HG03565 (cell line): Measurements from ENCODE around the gene LIM2.
"Not testable (repeated sequence)": the region's sequence is repeated elsewhere in the genome, so short reads cannot be mapped to it uniquely, and the experiment has no call there.

Experiments used
- ATAC-seq: cut with Tn5 transposase; IDR thresholded peaks from one replicate; pipeline ENCODE4 v1.9.1; 2021; ENCODE audit warnings: mild to moderate bottlenecking, moderate library complexity; ENCODE audit not compliant: unreplicated experiment

Gene LIM2, protein sequence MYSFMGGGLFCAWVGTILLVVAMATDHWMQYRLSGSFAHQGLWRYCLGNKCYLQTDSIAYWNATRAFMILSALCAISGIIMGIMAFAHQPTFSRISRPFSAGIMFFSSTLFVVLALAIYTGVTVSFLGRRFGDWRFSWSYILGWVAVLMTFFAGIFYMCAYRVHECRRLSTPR

DNA sequence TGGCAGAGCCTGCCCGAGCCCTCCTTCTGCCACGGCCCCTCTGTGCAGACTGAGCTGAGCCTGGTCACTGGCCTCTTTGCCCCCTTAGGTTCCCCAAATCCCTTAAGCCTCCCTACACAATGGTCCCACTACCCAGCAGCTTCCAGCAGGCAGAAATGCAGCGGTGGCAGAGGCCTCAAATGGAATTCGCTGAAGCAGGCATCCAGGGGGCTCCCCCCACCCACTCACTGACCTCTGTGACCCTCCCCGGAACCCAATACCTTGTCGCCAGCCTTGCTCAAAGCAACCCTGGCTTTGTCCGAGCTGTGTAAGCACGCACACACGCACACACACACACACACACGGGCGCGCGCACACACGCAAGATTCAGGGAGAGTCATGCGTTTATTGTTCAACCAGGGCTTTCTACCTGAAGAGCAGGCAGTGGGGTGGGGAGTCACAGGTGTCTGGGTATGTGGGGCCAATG, at the start of gene LIM2:
Gene LIM2, minus strand, starts transcription at position 51 of the 466 bp plus-strand sequence. CDS start 531 bp downstream, outside the sequence.
- no peak for ATAC-seq

DNA sequence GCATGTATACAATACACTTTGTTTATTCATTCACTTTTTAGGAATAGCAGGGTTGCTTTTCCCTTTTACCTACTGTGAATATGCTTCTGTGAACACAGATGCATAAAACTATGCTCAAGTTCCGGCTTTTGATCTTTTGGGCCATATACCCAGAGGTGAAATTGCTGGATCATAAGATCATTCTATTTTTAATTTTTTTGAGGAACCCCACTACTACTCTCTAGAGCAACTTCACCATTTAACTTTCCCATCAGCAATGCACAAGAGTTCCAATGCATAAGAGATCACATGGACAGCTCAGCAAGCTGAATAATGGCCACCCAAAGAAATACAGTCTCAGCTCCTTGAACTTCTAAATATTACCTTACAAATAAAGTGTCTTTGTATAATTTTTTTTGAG, 46.7 kb upstream of the LIM2 start:
- no peak for ATAC-seq

DNA sequence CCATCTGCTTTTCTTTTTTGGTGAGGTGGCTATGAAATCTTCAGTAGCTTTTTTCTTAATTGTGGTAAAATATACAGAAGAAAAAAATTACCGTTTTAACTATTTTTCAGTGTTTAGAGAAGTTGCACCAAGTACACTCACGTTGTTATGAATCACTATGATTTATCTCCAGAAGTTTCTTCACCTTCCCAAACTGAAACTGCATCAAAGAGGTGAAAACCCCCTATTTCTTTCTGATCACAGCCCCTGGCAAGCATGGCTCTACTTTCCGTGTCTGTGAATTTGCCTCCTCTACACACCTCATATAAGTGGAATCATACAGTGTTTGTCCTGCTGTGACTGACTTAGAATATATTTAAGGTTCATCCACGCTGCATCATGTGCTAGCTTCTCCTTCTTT, 45.3 kb upstream of the LIM2 start:
- ATAC-seq = no peak

DNA sequence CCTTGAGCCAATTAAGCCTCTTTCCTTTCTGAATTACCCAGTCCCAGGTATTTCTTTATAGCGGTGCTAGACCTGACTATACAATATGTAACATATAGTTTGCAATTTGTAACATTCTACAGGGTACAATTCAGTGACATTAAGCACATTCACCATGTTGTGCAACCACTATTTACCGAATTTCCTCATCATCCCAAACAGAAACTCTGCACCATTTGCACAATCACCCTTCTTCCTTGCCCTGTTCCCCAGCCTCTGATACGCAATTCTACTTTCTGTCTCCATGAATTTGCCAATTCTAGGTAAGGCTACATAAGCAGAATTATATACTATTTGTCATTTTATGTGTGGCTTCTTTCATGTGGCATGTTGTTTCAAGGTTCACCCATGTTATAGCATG, 43.4 kb upstream of the LIM2 start:
- ATAC-seq = no peak

DNA sequence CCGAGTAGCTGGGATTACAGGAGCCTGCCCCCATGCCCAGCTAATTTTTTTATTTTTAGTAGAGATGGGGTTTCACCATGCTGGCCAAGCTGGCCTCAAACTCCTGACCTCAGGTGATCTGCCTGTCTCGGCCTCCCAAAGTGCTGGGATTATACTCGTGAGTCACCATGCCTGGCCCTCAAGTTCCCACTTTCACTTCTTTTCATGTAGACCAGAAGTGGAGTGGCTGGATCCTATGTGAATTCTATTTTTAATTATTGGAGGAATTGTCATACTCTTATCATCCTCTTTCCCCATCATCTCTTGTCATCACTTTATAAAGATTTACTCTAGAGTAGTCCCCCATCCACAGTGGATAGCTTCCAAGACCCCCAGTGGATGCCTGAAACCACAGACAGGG, 42.4 kb upstream of the LIM2 start:
- ATAC-seq = no peak

DNA sequence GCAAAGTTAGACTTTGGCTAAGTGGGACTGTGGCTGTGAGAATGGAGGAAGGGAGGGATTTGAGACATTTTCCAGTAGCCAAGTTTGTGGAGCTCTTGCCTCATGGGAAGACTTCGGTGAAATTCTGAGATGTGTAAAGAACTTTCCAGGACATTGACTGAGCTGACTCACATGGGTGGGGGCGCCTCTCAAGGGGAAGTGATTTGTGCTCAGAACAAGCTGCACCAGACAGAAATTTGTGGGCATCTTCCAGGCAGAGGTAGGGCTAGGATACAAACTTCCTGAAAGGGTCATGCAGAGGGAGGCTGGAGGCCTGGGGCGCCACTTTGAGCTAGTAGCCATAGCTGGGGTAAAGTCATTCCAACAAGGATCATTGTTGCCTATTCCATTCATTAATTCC, 39.4 kb upstream of the LIM2 start:
- ATAC-seq = no peak

DNA sequence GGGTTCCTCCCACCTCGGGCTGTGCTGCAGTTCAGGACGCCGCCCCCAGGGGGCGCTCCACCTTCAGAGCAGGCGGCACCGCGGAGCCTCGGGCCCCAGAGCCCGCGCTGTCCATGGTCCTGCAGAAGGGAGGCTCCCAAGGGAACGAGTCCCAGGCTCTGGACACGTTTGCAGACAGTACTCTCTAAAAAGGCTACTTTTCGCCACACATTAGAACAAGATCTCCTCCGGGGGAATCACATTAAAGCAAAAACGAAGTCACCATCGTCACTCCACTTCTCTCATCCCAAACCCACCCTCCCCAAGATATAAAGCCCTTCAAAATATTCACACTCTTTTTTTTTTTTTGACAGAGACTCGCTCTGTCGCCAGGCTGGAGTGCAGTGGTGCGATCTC, 34.3 kb upstream of the LIM2 start:
- ATAC-seq = no peak

DNA sequence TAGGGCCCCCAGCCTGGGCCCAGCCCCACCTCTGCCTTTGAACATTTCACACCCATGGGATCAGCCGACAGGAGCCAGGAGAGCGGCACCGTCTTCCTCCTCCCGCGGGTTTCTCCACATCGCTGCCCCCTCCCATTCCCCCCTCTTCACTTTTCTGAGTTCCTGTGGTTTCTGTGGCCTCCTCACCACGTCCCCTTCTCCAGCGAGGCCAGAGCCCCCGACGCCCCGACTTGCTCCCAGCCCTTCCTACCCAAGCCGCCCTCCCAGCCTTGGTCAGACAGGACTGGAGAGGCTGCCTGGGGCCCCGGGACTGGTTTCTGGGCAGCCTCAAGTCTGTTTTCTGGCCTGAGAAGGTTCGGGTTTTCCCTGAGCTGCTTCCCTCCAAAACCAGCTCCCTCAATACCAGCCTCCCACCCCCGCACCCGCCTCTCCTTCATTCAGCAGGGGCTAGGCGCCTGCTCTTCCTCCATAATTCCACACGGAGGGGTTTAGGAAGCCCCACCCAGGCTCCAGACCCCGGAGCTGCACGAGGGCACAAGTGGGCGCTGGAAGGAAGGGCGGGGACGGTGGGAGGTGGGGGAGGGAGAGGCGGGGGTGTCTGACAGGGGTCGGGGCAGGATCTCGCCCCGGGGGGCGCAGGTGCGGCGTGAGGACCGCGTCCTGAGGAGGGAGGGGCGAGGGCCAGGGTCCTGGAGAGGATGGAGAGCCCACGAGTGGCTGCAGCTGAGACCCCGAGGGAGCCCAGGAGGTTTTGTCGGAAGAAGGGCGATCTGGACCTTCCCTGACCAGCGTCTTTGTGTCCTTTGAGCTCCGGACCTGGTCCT, 33.7 kb upstream of the LIM2 start:
- no peak for ATAC-seq

DNA sequence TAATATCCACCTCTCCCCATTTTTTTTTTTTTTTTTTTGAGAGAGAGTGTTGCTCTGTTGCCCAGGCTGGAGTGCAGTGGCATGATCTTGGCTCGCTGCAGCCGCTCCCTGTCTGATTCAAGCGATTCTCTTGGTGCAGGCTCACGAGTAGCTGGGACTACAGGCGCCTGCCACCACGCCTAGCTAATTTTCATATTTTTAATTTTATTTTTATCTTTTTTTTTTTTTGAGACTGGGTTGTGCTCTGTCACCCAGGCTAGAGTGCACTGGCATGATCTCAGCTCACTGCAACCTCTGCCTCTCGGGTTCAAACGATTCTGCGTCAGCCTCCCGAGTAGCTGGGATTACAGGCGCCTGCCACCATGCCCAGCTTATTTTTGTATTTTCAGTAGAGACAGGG, 32.7 kb upstream of the LIM2 start:
- ATAC-seq = not testable (repeated sequence)

DNA sequence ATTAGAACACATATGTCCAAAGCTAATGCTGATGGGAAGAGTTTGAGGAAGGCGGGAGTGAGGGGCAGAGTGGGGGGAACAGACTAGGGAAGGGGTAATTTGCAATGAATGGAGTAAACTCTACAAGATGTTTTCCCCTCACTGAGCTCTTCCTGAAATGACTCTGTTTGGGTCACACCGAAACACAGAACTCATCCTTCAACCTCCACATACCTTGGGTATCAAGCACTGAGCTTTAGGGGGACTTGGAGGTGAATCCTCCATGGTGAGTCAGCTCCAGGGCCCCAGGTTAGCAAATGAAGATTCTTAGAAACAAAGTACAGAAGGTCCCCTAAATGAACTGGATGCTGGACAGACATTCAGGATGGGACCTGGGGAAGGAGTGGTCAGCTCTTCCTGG, 30.9 kb upstream of the LIM2 start:
- ATAC-seq = no peak

DNA sequence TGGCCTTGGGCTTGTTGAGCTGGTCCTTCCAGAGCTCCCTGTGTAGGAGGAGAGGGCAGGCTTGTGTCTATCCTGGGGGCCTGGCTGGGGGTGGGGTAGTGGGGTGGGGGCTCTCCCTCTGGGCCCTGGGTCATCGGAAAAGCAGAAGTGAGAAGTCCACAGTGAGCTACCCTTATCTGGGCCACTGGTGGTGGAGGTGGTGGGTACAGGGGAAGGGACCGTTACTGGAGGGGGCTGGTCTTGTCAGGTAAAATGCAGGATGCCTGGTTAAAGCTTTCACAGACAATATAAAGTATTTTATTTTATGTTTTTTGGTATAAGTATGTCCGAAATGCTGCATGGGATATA, 30.0 kb upstream of the LIM2 start:
- peak; percentile 26 for ATAC-seq

DNA sequence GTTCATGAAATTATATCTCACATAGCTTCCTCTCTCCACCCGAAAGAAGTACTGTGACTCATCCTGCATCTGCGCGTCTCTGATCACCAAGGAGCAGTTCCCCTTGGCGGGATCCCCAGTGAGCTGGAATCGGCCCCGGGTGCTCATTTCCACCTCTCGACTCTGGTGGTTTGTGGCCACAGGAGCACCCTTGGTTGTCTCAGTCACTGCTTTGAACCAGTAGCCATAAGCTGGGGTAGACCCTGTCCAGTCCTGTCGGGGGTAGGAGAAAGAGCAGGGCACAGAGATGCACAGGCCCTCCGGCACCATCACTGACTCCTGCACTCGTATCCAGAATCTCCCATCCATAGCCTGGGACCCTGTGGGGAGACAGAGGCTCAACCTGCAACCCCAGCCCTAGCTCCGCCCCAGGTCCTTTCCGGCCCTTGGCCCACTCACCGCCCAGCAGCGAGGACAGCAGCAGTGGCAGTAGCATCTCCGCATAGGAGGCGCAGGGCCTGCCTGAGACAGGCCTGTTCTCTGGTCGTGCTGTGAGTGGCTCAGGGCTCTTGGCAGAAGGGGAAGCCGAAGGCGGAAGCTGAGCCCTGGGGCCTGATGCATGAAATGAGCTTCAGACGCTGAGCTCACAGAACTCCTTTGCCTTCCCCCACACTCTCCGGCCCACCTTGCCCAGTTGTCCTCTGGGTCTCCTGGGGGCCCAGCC, 29.5 kb upstream of the LIM2 start, which contains the start of gene SIGLEC10:
Gene SIGLEC10, minus strand, starts transcription at position 536 of the 703 bp plus-strand sequence. Its CDS starts 61 bp downstream, at position 475.
- peak; percentile 50 for ATAC-seq

DNA sequence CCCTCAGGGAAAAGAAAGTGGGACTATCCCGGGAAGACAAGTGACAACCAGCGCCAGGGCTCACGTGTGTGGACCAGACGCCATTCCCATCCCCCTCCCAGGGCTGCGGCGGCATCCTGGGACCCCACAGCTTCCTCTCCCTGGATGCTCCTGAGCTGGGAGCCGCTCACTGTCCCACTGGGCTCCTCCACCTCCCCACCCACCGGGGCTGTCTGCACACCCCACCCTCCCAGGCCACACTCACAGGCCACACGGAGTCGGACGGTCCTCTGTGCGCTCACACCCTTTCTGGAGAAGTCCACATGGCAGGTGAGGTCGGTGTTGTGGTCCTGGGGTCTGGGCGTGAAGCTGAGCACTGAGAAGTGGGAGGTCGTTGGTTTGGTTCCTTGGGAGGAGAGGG, 28.6 kb upstream of the LIM2 start:
- not testable (repeated sequence) for ATAC-seq

DNA sequence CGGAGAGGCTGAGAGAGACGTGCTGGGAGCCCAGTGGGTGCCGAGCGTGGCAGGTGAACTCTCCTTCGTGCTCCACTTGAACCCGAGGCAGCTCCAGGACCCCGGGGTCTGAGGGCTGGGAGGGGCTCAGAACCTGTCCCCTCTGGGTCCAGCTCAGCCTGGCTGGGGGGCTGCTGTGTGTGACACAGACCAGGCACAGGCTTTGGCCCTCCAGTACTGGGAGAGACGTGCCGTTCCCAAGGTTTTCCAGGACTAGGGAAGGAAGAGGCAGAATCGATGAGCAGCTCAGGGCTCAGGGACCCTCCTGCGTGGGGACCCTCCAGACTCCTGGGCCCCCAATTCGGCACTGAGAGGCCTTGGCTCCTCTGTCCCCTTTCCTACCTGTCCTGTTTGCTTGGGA, 27.4 kb upstream of the LIM2 start:
- no peak for ATAC-seq

DNA sequence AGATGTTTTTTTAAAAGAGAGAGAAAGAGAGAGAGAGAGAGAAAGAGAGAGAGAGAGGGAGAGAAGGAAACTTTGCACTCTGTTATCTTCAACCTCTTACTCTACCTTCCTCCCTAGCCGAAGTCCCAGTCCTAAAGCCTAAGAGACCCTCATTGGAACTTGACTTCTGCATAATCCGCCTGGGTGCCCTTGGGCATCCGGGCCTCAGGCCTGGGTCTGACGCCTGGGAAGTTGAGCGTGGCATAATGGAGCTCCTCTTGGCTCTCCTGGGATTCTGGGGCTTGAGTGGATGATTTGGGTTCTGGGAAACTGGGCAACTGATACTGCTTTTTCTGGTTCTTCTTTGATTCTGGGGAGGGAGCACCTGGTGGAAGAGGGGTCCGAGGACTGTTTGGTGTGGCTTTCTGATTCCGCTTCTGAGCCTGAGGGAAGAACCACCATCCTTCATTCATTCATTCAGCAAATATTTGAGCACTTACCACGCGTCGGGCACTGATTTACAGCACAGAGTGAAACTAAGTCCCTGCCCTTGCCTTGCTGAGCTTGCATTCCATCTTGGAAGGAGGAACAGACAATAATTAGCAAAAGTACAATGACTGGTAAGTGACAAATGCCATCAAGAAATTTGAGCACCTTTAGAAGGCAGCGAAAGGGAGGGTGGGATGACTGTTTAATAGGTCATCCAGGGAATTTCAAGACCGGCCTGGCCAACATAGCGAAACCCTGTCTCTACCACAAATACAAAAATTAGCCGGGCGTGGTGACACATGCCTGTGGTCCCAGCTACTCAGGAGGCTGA, 23.4 kb upstream of the LIM2 start:
- ATAC-seq = no peak

DNA sequence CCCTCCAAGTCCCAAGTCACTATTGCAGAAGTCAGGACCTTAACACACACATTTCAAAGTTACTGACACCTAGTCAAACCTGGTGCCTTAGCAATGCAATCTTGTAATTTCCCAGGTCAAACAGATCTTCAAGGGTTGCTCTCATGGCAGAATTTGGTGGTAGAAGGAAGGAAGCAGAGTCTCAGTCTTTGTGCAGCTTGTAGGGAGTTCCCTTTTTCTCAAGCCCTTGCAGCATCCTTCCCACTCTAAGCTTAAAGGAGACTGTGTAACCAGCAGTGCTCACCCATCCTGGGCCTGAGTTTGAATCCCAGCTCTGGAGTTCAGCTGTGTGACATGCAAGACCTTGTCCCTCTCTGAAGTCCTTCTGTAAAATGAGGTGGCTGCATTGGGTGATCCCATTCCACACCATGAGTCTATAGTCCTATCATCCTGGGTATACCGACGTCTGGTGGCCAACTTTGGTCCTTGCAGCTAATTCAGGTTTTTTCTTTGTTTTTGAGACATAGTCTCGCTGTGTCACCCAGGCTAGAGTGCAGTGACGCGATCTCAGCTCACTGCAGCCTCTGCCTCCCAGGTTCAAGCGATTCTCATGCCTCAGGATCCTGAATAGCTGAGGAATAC, 19.8 kb upstream of the LIM2 start:
- ATAC-seq = no peak

DNA sequence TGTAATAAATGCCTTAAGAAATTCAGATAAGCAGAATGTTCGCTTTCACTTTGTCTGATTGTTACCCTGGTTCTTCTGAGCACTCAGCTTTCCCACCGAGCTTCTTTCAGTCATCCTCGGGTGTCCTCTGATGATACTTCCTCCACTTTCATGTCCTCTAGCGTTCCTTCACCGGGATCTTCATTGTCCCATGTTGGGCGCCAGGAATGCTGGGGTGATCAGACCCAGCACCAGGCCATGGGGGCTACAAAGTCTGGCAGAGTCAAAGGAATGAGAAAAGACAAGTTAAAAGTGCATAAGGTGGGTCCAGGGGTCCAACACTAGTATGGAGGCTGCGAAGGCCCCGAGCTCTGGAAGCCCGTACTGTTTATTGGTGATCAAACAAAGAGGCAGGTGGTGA, 14.3 kb upstream of the LIM2 start:
- ATAC-seq = no peak

DNA sequence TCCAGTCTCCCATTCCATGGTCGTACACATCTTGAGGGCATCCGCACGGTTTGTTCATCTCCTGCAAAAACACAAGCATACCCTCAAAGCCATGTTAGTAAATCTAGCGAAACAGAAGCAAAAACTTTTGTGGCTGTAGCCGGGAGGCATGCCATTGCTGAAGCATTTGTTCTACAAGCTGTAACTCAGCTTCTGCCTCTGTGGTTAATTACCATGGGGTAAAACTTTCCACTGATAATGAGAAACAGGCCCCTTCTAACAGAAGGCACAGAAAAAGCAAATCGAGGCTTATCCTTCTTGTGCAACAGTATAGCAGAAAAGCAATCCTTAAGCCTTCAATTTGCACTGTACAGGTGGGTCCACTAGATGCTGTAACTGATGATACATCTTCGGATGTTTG, 12.2 kb upstream of the LIM2 start:
- not testable (repeated sequence) for ATAC-seq

DNA sequence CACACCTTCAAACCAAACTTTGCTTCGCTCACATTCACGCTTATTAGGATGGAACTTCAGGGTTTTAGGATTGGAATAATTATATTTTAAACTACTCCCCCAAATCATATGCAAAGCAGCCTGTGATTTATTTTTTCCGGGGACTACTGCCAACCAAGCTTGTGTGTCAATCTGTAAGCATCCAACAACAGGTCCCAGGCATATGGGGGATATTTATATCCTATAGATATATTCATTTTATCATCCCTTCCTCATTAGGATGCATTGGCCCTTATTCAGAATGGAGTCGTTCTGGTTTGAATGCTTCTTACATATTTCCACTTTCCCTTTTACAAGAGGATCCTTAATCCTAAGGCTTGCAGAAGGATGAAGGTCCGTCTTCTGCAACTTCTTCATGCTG, 11.5 kb upstream of the LIM2 start:
- ATAC-seq = no peak

DNA sequence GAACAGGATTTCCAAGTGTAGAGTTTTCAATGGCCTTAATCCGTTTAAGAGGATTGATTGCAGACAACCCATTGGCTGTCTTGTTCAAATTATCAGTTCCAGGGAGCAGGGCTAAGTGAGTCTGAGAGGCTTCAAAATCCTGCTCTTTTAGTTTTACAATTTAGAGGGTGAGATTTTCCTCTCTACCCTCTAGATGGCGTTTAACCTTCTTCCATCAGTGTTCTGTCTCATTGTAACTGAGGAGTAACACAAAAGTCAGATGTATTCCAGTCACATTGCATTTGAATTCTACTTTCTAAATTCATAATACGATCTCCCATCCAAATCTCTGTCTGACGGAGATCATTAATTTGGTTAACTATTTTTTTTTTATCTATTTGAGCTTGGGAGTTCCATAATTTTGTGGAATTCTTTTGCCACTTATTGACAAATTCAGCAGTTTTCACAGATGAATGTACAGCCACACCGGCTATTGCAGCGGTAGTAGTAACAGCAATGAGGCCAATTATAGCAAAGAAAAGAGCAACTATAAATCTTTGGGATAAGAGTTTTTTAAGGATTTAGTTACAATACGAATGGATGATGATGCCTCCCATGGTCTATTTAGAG, 10.4 kb upstream of the LIM2 start:
- no peak for ATAC-seq
